IMR-90 (cell line): ENCODE measurements around the gene SERHL2. TPM values are rescaled to one million over a fixed set of nuclear protein-coding genes. Genes with fewer than 3 reads are reported as not detected.
"Not testable (repeated sequence)": the region's sequence is repeated elsewhere in the genome, so short reads cannot be mapped to it uniquely, and the experiment has no call there.

Experiments
- ATAC-seq: fragments of 200-7000 bp; cut with Tn5 transposase; 2 replicates; pipeline ENCODE4 v1.9.1; 2020; ENCODE audit warnings: low read depth, mild to moderate bottlenecking, moderate library complexity
- BruUV-seq: library from RNA; stranded (reverse); fragments of 400-500 nt; replicated peaks from 2 replicates; lab custom pipeline; 2021; lab: Mats Ljungman, UMichigan
- CTCF ChIA-PET: fragments of 300-600 bp; formaldehyde crosslinking; extraction: SDS; loops from one replicate; lab custom pipeline; 2021; ENCODE audit warnings: antibody characterized with exemption; lab: Yijun Ruan, JAX
- POLR2A ChIA-PET: fragments of 300-600 bp; sonication (Branson Sonifier 250); formaldehyde crosslinking; loops from one replicate; lab custom pipeline; 2022; ENCODE audit warnings: antibody characterized with exemption; ENCODE audit not compliant: unreplicated experiment; lab: Charles Lee
- DNase-seq: peaks from one replicate; pipeline ENCODE4 v3.0.0; 2013
- H2AFZ ChIP-seq: replicated peaks from 2 replicates; pipeline ENCODE3; 2013; ENCODE audit warnings: low read length, mild to moderate bottlenecking; ENCODE audit not compliant: poor library complexity
- H2AK5ac ChIP-seq: 2 replicates; pipeline ENCODE4 v1.6.1; 2013; ENCODE audit warnings: low read depth, low read length, inconsistent platforms
- H2AK9ac ChIP-seq: replicated peaks from 2 replicates; pipeline ENCODE3; 2013; ENCODE audit warnings: mild to moderate bottlenecking, low read depth, low read length, moderate library complexity; ENCODE audit not compliant: poor library complexity
- H2BK120ac ChIP-seq: 2 replicates; pipeline ENCODE4 v1.6.1; 2013; ENCODE audit warnings: low read depth, low read length, inconsistent platforms
- H2BK15ac ChIP-seq: 3 replicates; pipeline ENCODE4 v1.6.1; 2013; ENCODE audit warnings: low read depth, low read length, inconsistent platforms
- H2BK20ac ChIP-seq: 2 replicates; pipeline ENCODE4 v1.6.1; 2013; ENCODE audit warnings: low read depth, mild to moderate bottlenecking, inconsistent platforms, low read length, moderate library complexity
- H2BK5ac ChIP-seq: 2 replicates; pipeline ENCODE4 v1.6.1; 2013; ENCODE audit warnings: mild to moderate bottlenecking, low read depth, low read length, inconsistent platforms; ENCODE audit not compliant: poor library complexity, severe bottlenecking
- H3K14ac ChIP-seq: replicated peaks from 2 replicates; pipeline ENCODE4 v1.6.1; 2013; ENCODE audit warnings: low read depth, low read length, inconsistent platforms
- H3K18ac ChIP-seq: 2 replicates; pipeline ENCODE4 v1.6.1; 2013; ENCODE audit warnings: low read depth, low read length, control low read depth
- H3K23ac ChIP-seq: 2 replicates; pipeline ENCODE4 v1.6.1; 2013; ENCODE audit warnings: low read depth, low read length, inconsistent platforms
- H3K27ac ChIP-seq: 2 replicates; pipeline ENCODE4 v1.5.1; 2013; ENCODE audit warnings: mild to moderate bottlenecking, control low read depth, low read length; ENCODE audit not compliant: insufficient read depth
- H3K27me3 ChIP-seq: 2 replicates; pipeline ENCODE4 v1.6.1; 2013; ENCODE audit warnings: low read length; ENCODE audit not compliant: control insufficient read depth, insufficient read depth
- H3K36me3 ChIP-seq: 2 replicates; pipeline ENCODE4 v1.6.1; 2013; ENCODE audit warnings: low read length, mixed read lengths; ENCODE audit not compliant: control insufficient read depth, insufficient read depth
- H3K4ac ChIP-seq: 2 replicates; pipeline ENCODE4 v1.6.1; 2013; ENCODE audit warnings: low read depth, low read length, inconsistent platforms
- H3K4me1 ChIP-seq: 2 replicates; pipeline ENCODE4 v1.6.1; 2013; ENCODE audit warnings: low read length, mixed read lengths; ENCODE audit not compliant: control insufficient read depth, insufficient read depth
- H3K4me2 ChIP-seq: 2 replicates; pipeline ENCODE4 v1.6.1; 2013; ENCODE audit warnings: low read depth, mild to moderate bottlenecking, control low read depth, low read length, moderate library complexity
- H3K4me3 ChIP-seq: 2 replicates; pipeline ENCODE4 v1.5.1; 2013; ENCODE audit warnings: low read depth, mild to moderate bottlenecking, control low read depth, low read length, moderate library complexity; ENCODE audit not compliant: insufficient read depth
- H3K56ac ChIP-seq: 2 replicates; pipeline ENCODE4 v1.6.1; 2013; ENCODE audit warnings: low read length, inconsistent platforms; ENCODE audit not compliant: insufficient read depth; ENCODE audit errors: extremely low read depth
- H3K79me1 ChIP-seq, 2 experiments: 2 replicates each; pipeline ENCODE4 v1.6.1; 2013; ENCODE audit warnings: low read length in 2 of 2, inconsistent platforms in 1 of 2, low read depth in 1 of 2
- H3K9ac ChIP-seq: 2 replicates; pipeline ENCODE4 v1.6.1; 2013; ENCODE audit warnings: low read depth, low read length, control low read depth
- H3K9me1 ChIP-seq: 2 replicates; pipeline ENCODE4 v1.6.1; 2013; ENCODE audit warnings: low read length, inconsistent platforms; ENCODE audit not compliant: insufficient read depth
- H3K9me3 ChIP-seq: 2 replicates; pipeline ENCODE4 v1.6.1; 2013; ENCODE audit warnings: low read length; ENCODE audit not compliant: control insufficient read depth, insufficient read depth
- H4K20me1 ChIP-seq: 2 replicates; pipeline ENCODE4 v1.6.1; 2013; ENCODE audit warnings: low read length, inconsistent platforms; ENCODE audit not compliant: insufficient read depth
- H4K5ac ChIP-seq: 2 replicates; pipeline ENCODE4 v1.6.1; 2013; ENCODE audit warnings: mild to moderate bottlenecking, low read depth, low read length, control low read depth
- H4K8ac ChIP-seq, 2 experiments: 2 replicates each; pipeline ENCODE4 v1.6.1; 2013; ENCODE audit warnings: low read depth in 2 of 2, low read length in 2 of 2, control low read depth in 1 of 2, inconsistent platforms in 1 of 2
- H4K91ac ChIP-seq: 2 replicates; pipeline ENCODE4 v1.6.1; 2013; ENCODE audit warnings: low read depth, low read length, inconsistent platforms; ENCODE audit not compliant: insufficient read depth
- WGBS, 2 experiments: methylation state at CpG; one replicate each; pipeline versions ENCODE4 v1.1.5 to v1.1.7; 2013; ENCODE audit warnings: missing lambda C conversion rate in 2 of 2; ENCODE audit not compliant: insufficient read length in 1 of 2; ENCODE audit errors: extremely low coverage in 2 of 2; 5-methylcytosine and 5-hydroxymethylcytosine counted together
- dilution Hi-C: fragments of 300-500 bp; cut with HindIII; formaldehyde crosslinking; loops from one replicate; pipeline ENCODE4 v1.14.3; 2018; ENCODE audit warnings: low sequenced_read_pairs; ENCODE audit not compliant: unreplicated experiment
- in situ Hi-C: fragments of 300-500 bp; cut with MboI; formaldehyde crosslinking; loops from 3 replicates; pipeline ENCODE4 v1.14.3; 2019; ENCODE audit warnings: low sequenced_read_pairs, inconsistent platforms, mixed read lengths
- intact Hi-C: fragments of 100-400 bp; cut with micrococcal nuclease; formaldehyde crosslinking; loops from 2 replicates; pipeline ENCODE4 v1.10.0; 2022
- polyA plus RNA-seq, 3 experiments: library from polyadenylated mRNA; depleted of rRNA; stranded (reverse); fragments of >200 nt; gene quantifications; 2 replicates each; pipeline ENCODE4 v1.2.3, GENCODE V29; 2012; ENCODE audit warnings: low replicate concordance in 1 of 3
- total RNA-seq: library from RNA; depleted of rRNA; stranded (reverse); fragments of >200 nt; gene quantifications from 2 replicates; pipeline ENCODE4 v1.2.3, GENCODE V29; 2012

SERHL2 gene
- total and polyA plus RNA-seq, 2 of the 4 experiments (the other 2 are of a cell fraction) = 4.5 to 5.0 TPM

DNA sequence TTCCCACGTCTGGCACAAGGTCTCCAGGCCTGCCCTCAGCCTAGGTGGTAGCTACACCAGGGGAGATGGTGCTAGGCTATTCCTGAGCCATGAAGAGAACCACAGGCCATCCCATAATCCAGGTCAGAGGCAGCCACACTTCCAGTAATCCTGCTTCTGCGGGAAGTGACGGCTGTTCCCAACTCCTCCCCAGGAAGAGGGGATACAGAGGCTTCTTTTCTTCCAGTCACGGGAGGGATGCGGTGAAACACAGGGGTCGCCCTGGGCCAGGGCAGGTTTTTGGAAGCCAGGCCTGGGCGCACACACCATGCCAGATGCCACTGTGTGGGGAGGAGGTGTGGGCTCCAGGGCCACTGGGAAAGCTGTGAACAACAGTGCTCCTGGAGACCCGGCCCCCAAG is 38.5 kb upstream of the SERHL2 start:
- DNase-seq, BruUV-seq, H3K14ac ChIP-seq, H3K9ac ChIP-seq, H2BK5ac ChIP-seq, H2BK20ac ChIP-seq, H4K91ac ChIP-seq, H3K56ac ChIP-seq, H3K4ac ChIP-seq, H2BK15ac ChIP-seq, H3K27me3 ChIP-seq, H3K4me1 ChIP-seq, H2BK120ac ChIP-seq, H3K23ac ChIP-seq, intact Hi-C loops, H2AK5ac ChIP-seq, ATAC-seq, POLR2A ChIA-PET, dilution Hi-C loops, H3K4me2 ChIP-seq, H3K9me3 ChIP-seq, H2AFZ ChIP-seq, H3K27ac ChIP-seq, H3K9me1 ChIP-seq, H3K4me3 ChIP-seq, H4K8ac ChIP-seq, CTCF ChIA-PET, in situ Hi-C loops, H4K20me1 ChIP-seq, H2AK9ac ChIP-seq, H3K18ac ChIP-seq, H4K5ac ChIP-seq: not testable (repeated sequence)
- Histone ChIP-seq H3K79me1 (peaks cover 0 to 16% of the 10 kb centered on the region in 2 experiments; a peak in 1 of 4 replicates), H3K36me3 (peaks cover 27% of the 10 kb centered on the region)
- WGBS, 2 experiments = no CpG with 5 or more reads among the region's 8 CpGs
